NOMO-1 treated with dmso at 0.1 percent for 144 hours (cell line): ENCODE results near the gene ENAH.
A peak's percentile ranks its signal among the peaks of the same experiment; 100 is the strongest.

ENCODE experiments used
- DNase-seq: peaks from one replicate; lab custom pipeline; 2025; ENCODE audit not compliant: unreplicated experiment; lab: John Stamatoyannopoulos, UW

The ENAH gene

DNA sequence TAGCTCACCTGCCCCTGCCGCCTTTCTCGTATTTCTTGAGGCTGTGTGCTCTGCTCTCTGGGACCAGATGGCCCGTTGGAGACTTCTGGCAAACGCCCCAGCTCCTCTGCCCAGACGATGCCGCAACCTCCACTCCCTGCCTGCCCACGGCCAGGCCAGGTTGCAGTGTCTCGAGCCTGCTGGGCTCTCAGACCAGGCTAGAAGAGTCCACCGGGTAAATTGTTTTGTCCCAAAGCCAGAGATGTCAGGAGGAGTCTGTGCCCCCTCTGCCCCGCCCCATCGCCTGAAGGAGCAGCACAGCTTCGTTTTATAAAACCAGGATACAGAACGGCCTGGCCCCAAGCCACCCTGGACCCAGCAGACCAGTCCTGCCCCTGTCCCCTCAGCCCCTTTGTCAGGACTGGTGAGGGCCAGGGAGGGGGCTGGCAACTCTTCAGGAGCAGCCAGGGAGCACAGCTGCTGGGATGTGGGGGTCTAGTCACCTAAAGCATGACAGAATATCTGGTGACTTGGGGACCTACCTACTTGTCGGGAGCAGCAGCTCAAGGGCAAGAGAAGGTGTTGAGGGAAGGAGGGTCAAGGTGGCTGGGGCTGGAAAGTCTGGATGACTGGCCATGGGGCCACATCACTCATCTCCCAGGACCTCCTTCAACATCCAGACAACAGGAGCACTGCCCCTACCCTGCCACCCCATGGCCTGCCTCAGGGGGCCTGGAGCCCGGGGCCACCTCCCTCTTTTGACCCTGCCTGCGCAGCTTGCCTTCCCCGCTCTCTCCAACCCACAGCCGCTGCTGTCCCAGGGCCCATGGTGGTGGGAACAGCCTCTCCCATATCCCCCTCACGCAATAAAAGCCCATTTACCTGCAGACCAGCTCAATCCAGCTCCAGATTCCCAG lies 191.1 kb downstream of the ENAH start:
- DNase-seq, result no peak

DNA sequence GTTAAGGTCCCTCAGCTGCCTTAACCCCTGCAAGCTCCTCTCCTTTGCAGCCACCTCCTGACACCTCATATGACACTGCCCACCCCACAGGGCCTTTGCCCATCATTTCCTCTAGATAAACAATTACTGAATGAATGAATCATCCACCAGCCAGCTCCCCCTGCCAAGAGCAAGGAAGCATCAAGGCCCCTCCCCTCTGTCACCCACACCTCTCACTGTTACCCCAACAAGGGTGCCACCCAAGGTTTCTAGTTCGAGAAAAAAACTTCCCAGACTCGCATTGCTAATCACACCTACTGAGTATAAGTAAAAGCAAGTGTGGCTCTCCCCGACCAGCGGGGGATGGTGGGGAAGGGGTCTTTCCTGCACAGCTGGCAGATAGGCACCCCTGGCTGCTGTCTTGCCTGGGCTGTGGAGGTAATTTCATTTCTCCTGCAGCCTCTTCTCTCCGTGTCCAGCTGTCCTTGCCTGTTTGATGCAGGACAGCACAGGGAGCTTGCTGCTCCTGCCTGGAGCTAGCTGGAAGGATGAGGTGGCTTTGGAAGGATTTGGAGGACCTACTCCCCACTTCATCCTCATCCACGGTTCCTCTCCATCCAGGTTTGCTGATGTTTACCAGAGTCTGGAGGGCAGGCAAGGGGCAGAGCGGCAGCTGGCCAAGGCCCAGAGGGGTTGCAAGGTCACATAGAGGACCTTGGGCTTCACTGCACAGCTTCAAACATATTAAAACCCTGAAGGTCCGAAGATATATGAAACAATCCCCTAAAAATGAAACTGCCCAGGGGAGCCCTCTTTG lies 192.0 kb downstream of the ENAH start:
- no peak for DNase-seq

GRCh38 chr1:225460021-225460736 lies 192.7 kb downstream of the ENAH start:
- DNase-seq, result no peak

DNA sequence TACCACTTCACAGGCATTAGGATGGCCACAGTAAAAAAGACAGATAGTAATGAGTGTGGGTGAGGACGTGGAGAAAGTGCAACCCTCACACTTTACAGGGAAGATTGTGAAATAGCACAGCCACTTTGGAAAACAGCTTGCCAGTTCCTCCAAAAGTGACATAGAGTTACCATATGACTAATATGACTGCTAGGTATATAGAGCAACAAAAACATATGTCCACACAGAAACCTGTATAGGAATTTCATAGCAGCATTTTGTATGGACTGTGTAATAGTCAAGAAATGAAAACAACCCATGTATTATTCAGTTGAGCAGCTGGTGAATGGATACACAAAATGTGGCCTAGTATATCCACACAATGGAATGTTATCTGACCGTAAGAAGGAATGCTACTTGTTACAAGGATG lies 194.7 kb downstream of the ENAH start:
- peak; percentile 50 for DNase-seq

GRCh38 chr1:225454733-225455132 lies 198.2 kb downstream of the ENAH start:
- DNase-seq, result peak; percentile 8

DNA sequence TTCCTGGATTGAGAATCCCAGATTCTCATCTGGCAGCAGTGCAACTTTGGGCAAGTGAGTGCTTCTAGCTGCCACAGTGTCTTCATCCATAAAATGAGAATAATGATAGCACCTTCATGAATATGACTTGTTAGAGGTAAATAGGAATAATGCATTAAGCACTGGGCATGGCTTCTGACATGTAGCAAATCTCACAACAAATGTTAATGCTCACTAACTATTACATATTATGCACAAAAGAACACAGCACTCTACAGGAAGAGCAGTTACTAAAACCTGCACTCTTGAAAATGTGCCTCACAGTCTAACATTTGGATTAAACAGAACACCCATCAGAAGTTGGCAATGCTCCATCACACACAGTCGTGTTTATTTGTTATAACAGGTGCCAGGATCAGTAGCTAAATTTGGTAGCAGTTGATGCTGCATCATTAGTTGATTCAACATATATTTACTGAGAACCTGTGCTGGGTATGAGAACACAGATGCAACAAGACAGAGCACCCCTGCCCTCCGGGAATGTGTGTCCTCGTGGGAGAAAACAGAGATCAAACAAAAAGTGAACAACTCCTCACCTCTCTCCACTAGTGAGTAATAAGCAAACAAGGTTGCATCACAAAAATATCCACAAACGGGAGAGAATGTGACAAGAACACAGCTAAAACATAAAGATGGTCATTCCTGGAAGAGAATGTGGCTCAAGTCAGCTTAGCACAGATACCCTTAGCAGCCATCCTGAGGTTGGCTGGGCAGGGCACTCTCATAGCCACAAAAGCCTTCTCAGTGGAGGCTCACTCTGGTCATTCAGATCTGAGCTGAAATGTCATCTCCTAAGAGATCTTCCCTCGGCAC lies 198.9 kb downstream of the ENAH start:
- DNase-seq, result no peak

GRCh38 chr1:225451840-225452515 lies 200.9 kb downstream of the ENAH start:
- DNase-seq, result no peak

- no peak for DNase-seq
These were observed 201.6 kb downstream of the ENAH start for GRCh38 chr1:225451340-225451739.

DNA sequence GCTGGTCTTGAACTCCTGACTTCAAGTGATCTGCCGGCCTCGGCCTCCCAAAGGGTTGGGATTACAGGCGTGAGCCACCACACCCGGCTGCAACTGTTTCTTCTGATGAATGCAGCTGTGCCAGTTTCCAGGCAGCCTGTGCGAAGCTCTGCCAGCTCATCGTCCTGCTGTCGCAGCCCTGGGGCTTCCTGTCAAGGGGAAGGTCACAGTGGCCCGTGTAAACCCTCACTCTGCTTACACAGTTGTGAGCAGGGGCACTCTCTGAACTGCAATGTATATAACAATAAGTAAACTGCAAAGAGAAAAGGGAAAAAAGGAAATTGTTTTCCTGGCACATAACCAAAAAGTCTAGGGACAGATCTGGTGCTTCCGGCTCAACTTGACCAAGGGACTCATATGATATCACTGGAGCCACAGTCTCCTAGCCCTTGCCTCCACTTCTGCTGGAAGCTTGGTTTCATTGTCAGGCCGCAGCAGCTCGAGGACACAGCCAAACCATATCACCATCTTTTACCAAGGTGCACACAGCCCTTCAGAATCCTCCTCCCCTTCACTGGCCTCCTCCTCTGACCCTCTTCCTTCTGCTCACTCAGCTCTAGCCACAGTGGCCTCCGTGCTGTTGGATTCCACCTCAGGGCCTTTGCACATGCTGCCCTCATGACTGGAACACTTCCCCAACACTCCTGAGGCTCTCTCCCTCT lies 202.3 kb downstream of the ENAH start:
- DNase-seq, result no peak

- no peak for DNase-seq
These were observed 203.1 kb downstream of the ENAH start for GRCh38 chr1:225449774-225450173.

GRCh38 chr1:225449261-225449660 lies 203.7 kb downstream of the ENAH start:
- DNase-seq, result no peak

DNA sequence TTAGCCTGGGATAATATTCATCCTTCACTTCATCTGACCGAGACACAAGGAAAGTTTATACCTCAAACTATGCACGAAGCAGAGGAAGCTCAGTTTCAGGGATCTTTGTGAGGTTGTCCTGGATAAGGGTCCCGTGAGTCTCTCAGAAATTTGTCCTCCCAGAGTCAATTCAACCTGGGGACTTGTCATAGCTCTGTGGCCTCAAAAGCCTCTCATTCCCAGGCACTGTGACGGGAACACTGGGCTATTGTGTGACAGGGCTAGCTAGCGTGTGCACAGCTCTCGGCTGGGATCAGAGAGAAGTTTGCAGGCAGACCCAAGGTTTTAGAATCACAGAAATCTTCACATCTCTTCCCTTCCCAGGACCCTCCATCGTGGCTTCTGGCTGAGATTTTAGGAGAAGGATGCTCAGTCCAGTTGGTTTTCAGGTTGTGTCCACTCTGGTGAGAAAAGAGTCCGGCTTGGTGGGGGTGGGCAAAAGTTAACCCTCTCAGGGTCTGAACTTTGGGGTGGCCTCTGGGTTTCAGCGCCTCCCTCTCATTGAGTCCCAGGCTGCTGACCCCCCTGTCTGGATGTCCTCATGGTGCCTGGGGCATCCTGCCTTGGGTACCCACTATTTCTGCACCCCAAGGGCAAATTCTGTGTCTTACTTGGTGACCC lies 204.6 kb downstream of the ENAH start:
- no peak for DNase-seq

- no peak for DNase-seq
These were observed 205.3 kb downstream of the ENAH start for GRCh38 chr1:225447650-225448089.

DNA sequence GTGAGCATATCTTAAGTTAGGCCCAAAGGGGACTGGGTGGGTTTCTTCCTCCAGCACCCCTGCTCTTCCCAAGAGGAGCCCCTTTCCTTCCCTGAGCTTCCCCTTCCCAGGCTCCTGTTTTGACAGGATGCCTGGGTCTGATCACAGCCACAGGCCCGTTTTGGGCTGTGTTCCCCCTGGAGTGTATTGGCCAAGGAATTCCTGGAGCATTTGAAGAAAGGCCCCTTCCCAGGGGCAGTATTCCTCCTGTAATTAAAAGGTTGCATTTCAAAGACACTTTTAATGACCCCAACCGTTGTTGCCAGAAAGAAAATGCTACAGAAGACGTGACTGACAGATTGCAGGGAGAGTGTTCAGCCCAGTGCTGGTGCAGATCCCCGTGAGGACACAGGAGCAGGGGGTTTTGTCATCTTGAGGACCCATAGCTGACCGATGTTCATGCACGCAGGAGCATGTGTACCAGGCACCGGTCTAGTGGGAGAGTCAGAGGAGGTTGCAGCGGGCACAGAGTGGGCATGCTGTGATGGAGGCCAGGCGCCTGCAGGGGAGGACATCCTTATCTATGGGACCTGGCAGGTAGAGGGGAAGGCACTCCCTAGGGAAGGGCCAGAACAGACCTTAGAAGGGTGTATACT lies 205.8 kb downstream of the ENAH start:
- DNase-seq, result no peak

- no peak for DNase-seq
These were observed 206.3 kb downstream of the ENAH start for GRCh38 chr1:225446595-225446960.

DNA sequence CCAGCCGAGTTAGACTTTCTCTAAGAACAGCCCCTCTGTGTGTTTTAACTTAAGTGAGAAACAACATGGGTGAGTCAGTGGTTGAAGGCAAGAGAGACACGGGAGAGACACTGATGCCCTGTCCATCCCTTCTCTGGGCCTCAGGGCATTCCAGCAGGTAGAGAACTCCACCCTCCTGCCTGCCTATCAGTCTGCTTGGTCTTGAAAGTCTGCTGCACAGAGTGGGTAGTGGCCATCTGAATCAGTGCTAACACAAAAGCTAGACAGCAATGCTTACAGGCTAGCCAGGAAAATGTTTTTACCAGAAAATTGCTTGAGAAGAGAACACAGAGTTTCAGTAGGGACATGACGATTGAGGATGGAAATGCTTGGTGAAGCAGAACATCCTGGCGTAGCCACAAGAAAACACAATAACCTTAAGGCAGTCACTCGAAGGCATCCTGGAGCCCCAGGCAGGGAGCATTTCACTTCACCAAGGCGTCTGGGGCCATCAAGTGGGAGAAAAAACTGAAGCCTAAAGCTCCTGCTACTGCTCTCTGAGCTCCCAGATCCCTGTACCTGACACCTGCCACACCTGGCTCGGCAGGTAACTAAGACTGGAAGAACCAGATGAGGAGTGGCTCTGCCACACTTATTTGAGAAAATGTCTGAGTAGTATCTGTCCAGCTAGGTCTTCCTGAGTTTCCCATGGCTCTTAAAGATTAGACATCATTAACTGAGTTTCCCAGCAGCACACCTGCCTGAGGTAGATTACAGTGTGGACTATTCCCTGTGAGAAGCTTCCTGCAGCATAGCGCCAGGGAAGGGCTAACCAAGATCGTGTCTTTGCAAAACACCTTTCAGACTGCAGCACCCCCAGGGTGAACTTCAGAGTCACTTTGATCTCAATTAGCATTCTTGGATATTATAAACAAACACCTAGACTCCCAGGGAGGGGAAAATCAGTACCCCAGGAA lies 207.0 kb downstream of the ENAH start:
- DNase-seq, result no peak

- DNase-seq, result no peak
These were observed 210.8 kb downstream of the ENAH start for GRCh38 chr1:225442123-225442505.
